Osteocyte (in vitro differentiated cells): ENCODE results near the gene FKBP9. TPM values are rescaled to one million over a fixed set of nuclear protein-coding genes. Genes with fewer than 3 reads are reported as not detected.

Experiments used
- DNase-seq: peaks from one replicate; pipeline ENCODE4 v3.0.0; 2021; ENCODE audit warnings: mixed read lengths; ENCODE audit not compliant: unreplicated experiment; ENCODE audit errors: extremely low spot score
- H3K27ac Mint-ChIP-seq: one replicate; pipeline ENCODE4 v1.8.0; 2021; ENCODE audit warnings: mild to moderate bottlenecking, mixed read lengths; ENCODE audit not compliant: unreplicated experiment
- H3K27me3 Mint-ChIP-seq: one replicate; pipeline ENCODE4 v1.8.0; 2021; ENCODE audit warnings: mixed read lengths; ENCODE audit not compliant: unreplicated experiment
- H3K36me3 Mint-ChIP-seq: one replicate; pipeline ENCODE4 v1.8.0; 2021; ENCODE audit warnings: mixed read lengths; ENCODE audit not compliant: unreplicated experiment
- H3K4me1 Mint-ChIP-seq: one replicate; pipeline ENCODE4 v1.8.0; 2021; ENCODE audit warnings: mixed read lengths; ENCODE audit not compliant: unreplicated experiment
- H3K4me3 Mint-ChIP-seq: one replicate; pipeline ENCODE4 v1.8.0; 2021; ENCODE audit warnings: mild to moderate bottlenecking, moderate library complexity, mixed read lengths; ENCODE audit not compliant: unreplicated experiment
- H3K9me3 Mint-ChIP-seq: one replicate; pipeline ENCODE4 v1.8.0; 2021; ENCODE audit warnings: mixed read lengths; ENCODE audit not compliant: unreplicated experiment
- CTCF ChIP-seq: fragments of 200-600 bp; sonication (generic); IDR thresholded peaks from 2 replicates; pipeline ENCODE4 v1.5.0; 2021; ENCODE audit warnings: antibody characterized with exemption, mild to moderate bottlenecking, moderate library complexity
- total RNA-seq: library from RNA; stranded (reverse); gene quantifications from 2 replicates; pipeline ENCODE4 v1.2.1, GENCODE V29; 2021

Gene FKBP9
- total RNA-seq, 1 donor from 2014 or later: 229 TPM

GRCh38 chr7:33043501-33044400, 86.5 kb downstream of the FKBP9 start:
- H3K36me3 Mint-ChIP-seq: no peaks in the 10 kb centered on the region
- no peaks in the 10 kb centered on the region for H3K27me3 Mint-ChIP-seq
- H3K4me1 Mint-ChIP-seq: peaks cover 31% of the 10 kb centered on the region
- no peak for TF ChIP-seq CTCF
- DNase-seq: no peak
- H3K4me3 Mint-ChIP-seq: no peak overlapping the region
- peak overlapping the region; percentile 8 for H3K27ac Mint-ChIP-seq
- no peaks in the 10 kb centered on the region for H3K9me3 Mint-ChIP-seq

- Mint-ChIP-seq H3K9me3 (no peaks in the 10 kb centered on the region), H3K4me1 (peaks cover 25% of the 10 kb centered on the region), H3K27ac (no peak overlapping the region), H3K27me3 (no peaks in the 10 kb centered on the region), H3K4me3 (no peak overlapping the region), H3K36me3 (no peaks in the 10 kb centered on the region)
- DNase-seq: no peak
- TF ChIP-seq CTCF: no peak
Observed at GRCh38 chr7:33044401-33044718, 87.1 kb downstream of the FKBP9 start.

- no peaks in the 10 kb centered on the region for H3K27me3 Mint-ChIP-seq
- no peaks in the 10 kb centered on the region for H3K36me3 Mint-ChIP-seq
- peaks cover 19% of the 10 kb centered on the region for H3K4me1 Mint-ChIP-seq
- no peak overlapping the region for H3K27ac Mint-ChIP-seq
- H3K4me3 Mint-ChIP-seq: no peak overlapping the region
- no peak for DNase-seq
- no peaks in the 10 kb centered on the region for H3K9me3 Mint-ChIP-seq
- no peak for TF ChIP-seq CTCF
Observed at GRCh38 chr7:33044986-33045385, 87.7 kb downstream of the FKBP9 start.

GRCh38 chr7:33048257-33048656, 91.0 kb downstream of the FKBP9 start:
- TF ChIP-seq CTCF: no peak
- Mint-ChIP-seq H3K4me3 (no peak overlapping the region), H3K9me3 (no peaks in the 10 kb centered on the region), H3K36me3 (no peaks in the 10 kb centered on the region), H3K27ac (no peak overlapping the region), H3K4me1 (peaks cover 14% of the 10 kb centered on the region), H3K27me3 (no peaks in the 10 kb centered on the region)
- DNase-seq: no peak

DNA sequence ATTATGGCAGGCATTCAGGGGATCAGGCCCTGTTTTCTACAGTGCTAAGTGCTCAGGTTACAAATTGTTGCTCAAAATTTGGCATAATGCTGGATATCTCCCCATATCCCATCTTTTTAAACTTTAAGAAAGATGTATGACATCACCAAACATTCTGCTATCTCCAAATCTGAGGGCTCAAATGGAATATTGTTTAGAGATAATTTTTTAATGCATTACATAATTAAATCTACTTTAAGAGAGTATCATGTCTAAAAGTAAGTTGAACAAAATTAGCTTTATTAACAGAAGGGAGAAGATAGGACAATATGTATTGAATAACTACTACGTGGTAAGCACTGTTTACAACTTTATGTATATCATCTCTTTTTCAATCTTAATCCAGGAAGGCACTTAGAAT, 91.5 kb downstream of the FKBP9 start:
- peaks cover 13% of the 10 kb centered on the region for H3K4me1 Mint-ChIP-seq
- no peaks in the 10 kb centered on the region for H3K9me3 Mint-ChIP-seq
- no peak overlapping the region for H3K4me3 Mint-ChIP-seq
- DNase-seq: no peak
- no peaks in the 10 kb centered on the region for H3K27me3 Mint-ChIP-seq
- no peaks in the 10 kb centered on the region for H3K36me3 Mint-ChIP-seq
- TF ChIP-seq CTCF: no peak
- no peak overlapping the region for H3K27ac Mint-ChIP-seq
